Daoy (cell line): Measurements from ENCODE around the gene KRT81. TPM values are rescaled to one million over a fixed set of nuclear protein-coding genes. Genes with fewer than 3 reads are reported as not detected.
"Not testable (repeated sequence)": the region's sequence is repeated elsewhere in the genome, so short reads cannot be mapped to it uniquely, and the experiment has no call there.

ENCODE experiments used
- DNase-seq: peaks from one replicate; pipeline ENCODE4 v3.0.0-alpha.2; 2015; ENCODE audit warnings: low read depth
- total RNA-seq: library from RNA; depleted of rRNA; stranded (reverse); fragments of >200 nt; shearing (Covaris generic); gene quantifications from 2 replicates; pipeline ENCODE4 v1.2.3, GENCODE V29; 2014; rRNA removed

KRT81 gene
- total RNA-seq, 1 experiment from 2014 or later: 1.0 TPM

GRCh38 chr12:52241205-52241842 is 50.0 kb downstream of the KRT81 start:
- DNase-seq: peak; percentile 57

GRCh38 chr12:52240247-52240646 is 51.1 kb downstream of the KRT81 start:
- DNase-seq: not testable (repeated sequence)

- DNase-seq: no peak
These were observed 51.6 kb downstream of the KRT81 start for GRCh38 chr12:52239767-52240166.

GRCh38 chr12:52238916-52239646 is 52.3 kb downstream of the KRT81 start:
- DNase-seq: no peak

GRCh38 chr12:52238207-52238840 is 53.0 kb downstream of the KRT81 start:
- no peak for DNase-seq

- no peak for DNase-seq
These were observed 54.8 kb downstream of the KRT81 start for GRCh38 chr12:52236386-52237050.

Other genes starting within 250 kb of the KRT81 start
- gene NR4A1, start 240.1 kb downstream of the KRT81 start, total RNA-seq: 1.1 and 5.1 TPM in 2 replicates
- gene ATG101, start 221.6 kb downstream of the KRT81 start, total RNA-seq: 156 and 160 TPM in 2 replicates
- gene SMIM41, start 211.8 kb downstream of the KRT81 start, total RNA-seq: not detected in 2 replicates
- gene KRT80, start 99.5 kb downstream of the KRT81 start, total RNA-seq: 4.4 and 5.5 TPM in 2 replicates
- gene KRT7, start 58.3 kb downstream of the KRT81 start, total RNA-seq: 5.5 and 12.2 TPM in 2 replicates
- gene KRT86, start 16.9 kb downstream of the KRT81 start, total RNA-seq: 0.40 and 0.65 TPM in 2 replicates
- gene KRT83, start 29.9 kb upstream of the KRT81 start, total RNA-seq: not detected in 2 replicates
- gene KRT85, start 75.9 kb upstream of the KRT81 start, total RNA-seq: 0.80 TPM in 1 of 2 replicates, not detected in the other
- gene KRT84, start 94.1 kb upstream of the KRT81 start, total RNA-seq: not detected in 2 replicates
- gene KRT82, start 114.8 kb upstream of the KRT81 start, total RNA-seq: not detected in 2 replicates
- gene KRT75, start 142.8 kb upstream of the KRT81 start, total RNA-seq: 1.1 and 2.7 TPM in 2 replicates
- gene KRT6B, start 160.6 kb upstream of the KRT81 start, total RNA-seq: not detected in 2 replicates
- gene KRT6C, start 182.3 kb upstream of the KRT81 start, total RNA-seq: not detected in 2 replicates
- not detected in 2 replicates for gene KRT6A, start 201.7 kb upstream of the KRT81 start, total RNA-seq
- 0.36 TPM in 1 of 2 replicates, not detected in the other for gene KRT5, start 228.9 kb upstream of the KRT81 start, total RNA-seq